ENCODE measurements around the gene SLC39A12. TPM values are rescaled to one million over a fixed set of nuclear protein-coding genes. Genes with fewer than 3 reads are reported as not detected.

SLC39A12 gene
- total and polyA plus RNA-seq, 2 of the 4 experiments (the other 2 are of a cell fraction): not detected

- ATAC-seq (ENCODE audit: low read depth): no peak
Observed at GRCh38 chr10:17963431-17963830, 11.7 kb downstream of the SLC39A12 start.

More at GRCh38 chr10:17963431-17963830, 11.7 kb downstream of the SLC39A12 start:
- no peak overlapping the region for H3K9ac ChIP-seq (ENCODE audit: low read depth, low read length)
- no peak overlapping the region for H3K23ac ChIP-seq (ENCODE audit: low read depth, low read length)
- H3K4me2 ChIP-seq (ENCODE audit: low read depth, low read length): no peak overlapping the region
- no peak for DNase-seq
- no peak overlapping the region for H3K14ac ChIP-seq (replicated peaks; ENCODE audit: low read depth, low read length)
- in situ Hi-C loops (cut with MboI; ENCODE audit: low sequenced_read_pairs): no loop called here
- 83% methylated on average over 2 of the region's 3 CpGs; no CpG with 5 or more reads in 1 of the 2 experiments for WGBS, 2 experiments (ENCODE audit: extremely low coverage in 2 of 2, insufficient read length in 1 of 2)
- H3K18ac ChIP-seq (ENCODE audit: low read depth, low read length): no peak overlapping the region
- H3K36me3 ChIP-seq (ENCODE audit: control insufficient read depth, insufficient read depth, low read length): no peaks in the 10 kb centered on the region
- H3K4me3 ChIP-seq (ENCODE audit: insufficient read depth, low read depth, low read length): no peak overlapping the region
- H2BK5ac ChIP-seq (ENCODE audit: low read depth, low read length, poor library complexity, severe bottlenecking): no peak overlapping the region
- no peak overlapping the region for H2BK15ac ChIP-seq (ENCODE audit: low read depth, low read length)
- no peaks in the 10 kb centered on the region for H4K20me1 ChIP-seq (ENCODE audit: insufficient read depth, low read length)
- no peak overlapping the region for H2AFZ ChIP-seq (replicated peaks; ENCODE audit: low read length, poor library complexity)
- H4K91ac ChIP-seq (ENCODE audit: insufficient read depth, low read depth, low read length): no peak overlapping the region
- no peak overlapping the region for H4K8ac ChIP-seq (ENCODE audit: low read depth in 2 of 2, low read length in 2 of 2)
- TF ChIP-seq CEBPB (IDR thresholded peaks at IDR 0.05; ENCODE audit: low read depth, low read length) (no peak), MAZ (IDR thresholded peaks at IDR 0.05; ENCODE audit: borderline replicate concordance, low read depth, low read length) (no peak), RCOR1 (IDR thresholded peaks at IDR 0.05; ENCODE audit: insufficient replicate concordance, low read length) (no peak), RFX5 (IDR thresholded peaks at IDR 0.05; ENCODE audit: low read depth, low read length) (no peak), POLR2A (IDR thresholded peaks at IDR 0.05; ENCODE audit: low read depth, low read length) (no peak), ELK1 (IDR thresholded peaks at IDR 0.05; ENCODE audit: borderline replicate concordance, low read depth, low read length) (no peak), BHLHE40 (IDR thresholded peaks at IDR 0.05; ENCODE audit: low read depth, low read length) (no peak), SMC3 (IDR thresholded peaks at IDR 0.05; ENCODE audit: low read depth, low read length) (no peak), FOS (IDR thresholded peaks at IDR 0.05; ENCODE audit: low read depth, low read length) (no peak), CHD1 (IDR thresholded peaks at IDR 0.05; ENCODE audit: low read depth, low read length) (no peak)
- H3K4ac ChIP-seq (ENCODE audit: low read depth, low read length): no peak overlapping the region
- BruUV-seq (replicated peaks): no TSS peak
- no peak overlapping the region for H2BK120ac ChIP-seq (ENCODE audit: low read depth, low read length)
- H3K4me1 ChIP-seq (ENCODE audit: control insufficient read depth, insufficient read depth, low read length): no peaks in the 10 kb centered on the region
- no peak overlapping the region for H2BK20ac ChIP-seq (ENCODE audit: low read depth, low read length)
- H3K27ac ChIP-seq (ENCODE audit: insufficient read depth, low read length): no peak overlapping the region
- H2AK9ac ChIP-seq (replicated peaks; ENCODE audit: low read depth, low read length, poor library complexity): no peak overlapping the region
- H3K9me1 ChIP-seq (ENCODE audit: insufficient read depth, low read length): no peaks in the 10 kb centered on the region
- H2AK5ac ChIP-seq (ENCODE audit: low read depth, low read length): no peak overlapping the region
- intact Hi-C loops (cut with micrococcal nuclease): no loop called here
- CTCF ChIA-PET: no interaction called here
- POLR2A ChIA-PET (ENCODE audit: unreplicated experiment): no interaction called here
- H3K79me1 ChIP-seq (ENCODE audit: low read depth in 1 of 2, low read length in 2 of 2): no peaks in the 10 kb centered on the region
- H3K27me3 ChIP-seq (ENCODE audit: control insufficient read depth, insufficient read depth, low read length): peaks cover 7% of the 10 kb centered on the region
- 0 out of 2 replicates have a peak, but pooled peaks cover 3% of the 10 kb centered on the region for H3K9me3 ChIP-seq (ENCODE audit: control insufficient read depth, insufficient read depth, low read length)
- no peak overlapping the region for H3K56ac ChIP-seq (ENCODE audit: extremely low read depth, insufficient read depth, low read length)
- dilution Hi-C loops (cut with HindIII; ENCODE audit: low sequenced_read_pairs, unreplicated experiment): no loop called here
- no peak overlapping the region for H4K5ac ChIP-seq (ENCODE audit: low read depth, low read length)
